Endothelial cell of umbilical vein (primary cell): ENCODE data around the gene HCFC1R1. TPM values are rescaled to one million over a fixed set of nuclear protein-coding genes. Genes with fewer than 3 reads are reported as not detected.

Source experiments
- BruUV-seq: library from RNA; stranded (reverse); fragments of 400-500 nt; replicated peaks from 2 replicates; lab custom pipeline; 2021; lab: Mats Ljungman, UMichigan
- CTCF ChIA-PET: fragments of 300-600, 350-600 bp; sonication (Branson Sonifier 250); formaldehyde crosslinking; loops from one replicate; lab custom pipeline; 2021; ENCODE audit warnings: antibody characterized with exemption, inconsistent platforms; lab: Charles Lee
- POLR2A ChIA-PET: fragments of 300-600, 350-600 bp; sonication (Branson Sonifier 250); formaldehyde crosslinking; loops from one replicate; lab custom pipeline; 2021; ENCODE audit warnings: antibody characterized with exemption, inconsistent platforms; lab: Charles Lee
- DNase-seq: peaks from one replicate; pipeline ENCODE4 v3.0.0-alpha.2; 2011; ENCODE audit warnings: low read depth, low spot score
- FAIRE-seq: peaks from 2 replicates; lab custom pipeline; 2011; peaks lifted over from hg19 to GRCh38; lab: Jason Lieb, UNC
- H2AFZ ChIP-seq: 2 replicates; pipeline ENCODE4 v1.6.0; 2012; ENCODE audit warnings: low read depth, low read length, control low read depth, inconsistent platforms
- H3K27ac ChIP-seq: 2 replicates; pipeline ENCODE4 v1.5.1; 2011; ENCODE audit warnings: low read depth, mild to moderate bottlenecking, control low read depth, low read length, moderate library complexity; ENCODE audit not compliant: insufficient read depth
- H3K27me3 ChIP-seq, 2 experiments: 2 replicates each; pipeline versions ENCODE4 v1.6.0 to v1.6.1; 2011; ENCODE audit warnings: low read length in 2 of 2, mixed read lengths in 1 of 2; ENCODE audit not compliant: control insufficient read depth in 2 of 2, insufficient read depth in 2 of 2
- H3K36me3 ChIP-seq, 2 experiments: 2 replicates in 1 of 2; 3 replicates in 1 of 2; pipeline ENCODE4 v1.5.1; 2011; ENCODE audit warnings: low read length in 2 of 2, mild to moderate bottlenecking in 1 of 2, moderate library complexity in 1 of 2; ENCODE audit not compliant: control insufficient read depth in 2 of 2, insufficient read depth in 2 of 2; ENCODE audit errors: extremely low read depth in 1 of 2
- H3K4me1 ChIP-seq: 3 replicates; pipeline ENCODE4 v1.5.1; 2011; ENCODE audit warnings: mild to moderate bottlenecking, low read length; ENCODE audit not compliant: control insufficient read depth, insufficient read depth; ENCODE audit errors: extremely low read depth
- H3K4me2 ChIP-seq: 2 replicates; pipeline ENCODE4 v1.6.1; 2011; ENCODE audit warnings: low read length, control low read depth, mixed read lengths; ENCODE audit not compliant: insufficient read depth
- H3K4me3 ChIP-seq, 3 experiments: fragments of 200-600 bp in 1 of 3; sonication (generic), shearing (Covaris generic) in 1 of 3; replicated peaks in 1 of 3; 2 replicates each; pipeline ENCODE4 v1.5.1; 2011 to 2016; ENCODE audit warnings: control low read depth in 3 of 3, low read length in 3 of 3, mild to moderate bottlenecking in 2 of 3, inconsistent platforms in 1 of 3, low read depth in 1 of 3, moderate library complexity in 1 of 3; ENCODE audit not compliant: insufficient read depth in 1 of 3
- H3K79me2 ChIP-seq: 2 replicates; pipeline ENCODE4 v1.6.0; 2012; ENCODE audit warnings: low read length, inconsistent platforms; ENCODE audit not compliant: control insufficient read depth, insufficient read depth
- H3K9ac ChIP-seq: replicated peaks from 2 replicates; pipeline ENCODE3; 2011; ENCODE audit warnings: low read length, control low read depth; ENCODE audit not compliant: insufficient read depth; ENCODE audit errors: extremely low read depth
- H3K9me1 ChIP-seq: replicated peaks from 3 replicates; pipeline ENCODE4 v1.6.0; 2011; ENCODE audit warnings: mild to moderate bottlenecking, low read length; ENCODE audit not compliant: control insufficient read depth, insufficient read depth; ENCODE audit errors: extremely low read depth
- H3K9me3 ChIP-seq: replicated peaks from 2 replicates; pipeline ENCODE4 v1.5.1; 2012; ENCODE audit warnings: low read length, inconsistent platforms; ENCODE audit not compliant: control insufficient read depth, insufficient read depth
- H4K20me1 ChIP-seq: replicated peaks from 2 replicates; pipeline ENCODE3; 2011; ENCODE audit warnings: mild to moderate bottlenecking, low read length; ENCODE audit not compliant: control insufficient read depth, insufficient read depth; ENCODE audit errors: extremely low read depth
- EZH2 ChIP-seq: IDR thresholded peaks from 2 replicates; pipeline ENCODE4 v1.6.1; 2012; ENCODE audit warnings: borderline replicate concordance, low read depth, mild to moderate bottlenecking, moderate library complexity, low read length, inconsistent platforms; ENCODE audit not compliant: severe bottlenecking
- FOS ChIP-seq: IDR thresholded peaks from 2 replicates; pipeline ENCODE4 v1.6.1; 2011; ENCODE audit warnings: mild to moderate bottlenecking, low read length, moderate library complexity, borderline replicate concordance; ENCODE audit not compliant: insufficient read depth
- GATA2 ChIP-seq: IDR thresholded peaks from 2 replicates; pipeline ENCODE4 v1.7.0; 2011; ENCODE audit warnings: low read depth, mild to moderate bottlenecking, moderate library complexity, mixed read lengths, low read length; ENCODE audit not compliant: insufficient read length, insufficient read depth
- JUN ChIP-seq: IDR thresholded peaks from 2 replicates; pipeline ENCODE4 v1.6.1; 2011; ENCODE audit warnings: borderline replicate concordance, low read depth; ENCODE audit not compliant: insufficient read length, insufficient read depth
- MYC ChIP-seq: IDR thresholded peaks from one replicate; pipeline ENCODE4 v1.6.1; 2011; ENCODE audit warnings: mild to moderate bottlenecking, low read depth, low read length
- POLR2A ChIP-seq: IDR thresholded peaks from 2 replicates; pipeline ENCODE4 v1.6.1; 2012; ENCODE audit warnings: low read depth, mild to moderate bottlenecking, control low read depth, low read length
- POLR2AphosphoS5 ChIP-seq: IDR thresholded peaks from 2 replicates; pipeline ENCODE4 v1.6.1; 2012; ENCODE audit warnings: low read depth, mild to moderate bottlenecking, control low read depth, low read length, moderate library complexity; ENCODE audit not compliant: insufficient read depth
- dilution Hi-C: fragments of 300-500 bp; cut with MboI; formaldehyde crosslinking; loops from one replicate; pipeline ENCODE4 v1.15.0; 2019; ENCODE audit warnings: low sequenced_read_pairs; ENCODE audit not compliant: extremely low pct_ligation_motif_present
- intact Hi-C: fragments of 100-400 bp; cut with micrococcal nuclease; formaldehyde crosslinking; loops from one replicate; pipeline ENCODE4 v1.10.0; 2022
- polyA plus RNA-seq, 4 experiments: library from polyadenylated mRNA; depleted of rRNA in 3 of 4; stranded (reverse) in 3 of 4; unstranded in 1 of 4; fragments of >200 nt; gene quantifications; 2 replicates each; pipeline versions ENCODE4 v1.2.1 to v1.2.3, GENCODE V29; 2011 to 2012; ENCODE audit warnings: missing spikeins in 1 of 4
- total RNA-seq: library from RNA; stranded (reverse); gene quantifications from 2 replicates; pipeline ENCODE4 v1.2.3, GENCODE V29; 2021
- TF ChIP-seq, protein P1 (sequence below): IDR thresholded peaks from 2 replicates; pipeline ENCODE4 v1.6.1; 2011; ENCODE audit not compliant: insufficient read depth, insufficient read length
- TF ChIP-seq, protein P2 (sequence below), 2 donors: IDR thresholded peaks; 1 replicate in 1 of 2; 2 replicates in 1 of 2; pipeline ENCODE4 v1.5.1; 2011; ENCODE audit warnings: low read length in 2 of 2, mild to moderate bottlenecking in 2 of 2, moderate library complexity in 2 of 2, control low read depth in 1 of 2, inconsistent platforms in 1 of 2, low read depth in 1 of 2; ENCODE audit not compliant: insufficient read depth in 1 of 2; ENCODE audit errors: extremely low read depth in 1 of 2

The HCFC1R1 gene
- total and polyA plus RNA-seq, 2 donors (not counting 3 experiments of a cell fraction or from before 2014, with no cell fraction given), result 28.7 to 49.3 TPM

DNA sequence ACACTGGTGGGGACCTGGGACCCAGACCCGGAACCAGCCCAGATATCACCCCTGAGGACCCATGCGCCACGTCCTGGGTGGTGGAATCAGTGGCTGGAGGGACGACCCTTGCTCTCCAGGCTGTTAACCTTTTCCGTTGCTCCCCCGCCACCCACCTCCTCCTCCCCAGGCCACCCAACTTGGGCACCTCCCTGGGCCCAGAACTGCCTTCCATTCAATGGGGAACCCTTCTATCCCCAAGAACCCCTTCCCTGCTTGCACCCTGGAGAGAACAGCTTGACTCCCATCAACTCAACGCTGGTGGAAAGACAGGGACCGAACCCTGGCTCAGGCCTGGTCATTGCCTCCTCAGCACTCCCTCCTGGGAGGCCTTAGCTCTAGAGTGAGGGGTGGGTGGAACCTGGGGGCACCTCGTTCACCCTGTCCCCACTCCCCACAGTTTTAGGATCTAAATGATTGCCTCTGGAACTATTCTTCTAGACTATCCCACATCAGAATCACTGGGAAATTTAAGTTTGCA, 36.0 kb upstream of the HCFC1R1 start:
- no peak overlapping the region for H3K4me3 ChIP-seq

More for the DNA sequence above, 36.0 kb upstream of the HCFC1R1 start:
- no peak for TF ChIP-seq FOS
- no peak for TF ChIP-seq POLR2AphosphoS5
- TF ChIP-seq, protein P1, sequence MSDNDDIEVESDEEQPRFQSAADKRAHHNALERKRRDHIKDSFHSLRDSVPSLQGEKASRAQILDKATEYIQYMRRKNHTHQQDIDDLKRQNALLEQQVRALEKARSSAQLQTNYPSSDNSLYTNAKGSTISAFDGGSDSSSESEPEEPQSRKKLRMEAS, result no peak
- TF ChIP-seq POLR2A, result no peak
- TF ChIP-seq EZH2, result no peak
- no peak for TF ChIP-seq MYC
- no peak for TF ChIP-seq JUN
- TF ChIP-seq, protein P2, sequence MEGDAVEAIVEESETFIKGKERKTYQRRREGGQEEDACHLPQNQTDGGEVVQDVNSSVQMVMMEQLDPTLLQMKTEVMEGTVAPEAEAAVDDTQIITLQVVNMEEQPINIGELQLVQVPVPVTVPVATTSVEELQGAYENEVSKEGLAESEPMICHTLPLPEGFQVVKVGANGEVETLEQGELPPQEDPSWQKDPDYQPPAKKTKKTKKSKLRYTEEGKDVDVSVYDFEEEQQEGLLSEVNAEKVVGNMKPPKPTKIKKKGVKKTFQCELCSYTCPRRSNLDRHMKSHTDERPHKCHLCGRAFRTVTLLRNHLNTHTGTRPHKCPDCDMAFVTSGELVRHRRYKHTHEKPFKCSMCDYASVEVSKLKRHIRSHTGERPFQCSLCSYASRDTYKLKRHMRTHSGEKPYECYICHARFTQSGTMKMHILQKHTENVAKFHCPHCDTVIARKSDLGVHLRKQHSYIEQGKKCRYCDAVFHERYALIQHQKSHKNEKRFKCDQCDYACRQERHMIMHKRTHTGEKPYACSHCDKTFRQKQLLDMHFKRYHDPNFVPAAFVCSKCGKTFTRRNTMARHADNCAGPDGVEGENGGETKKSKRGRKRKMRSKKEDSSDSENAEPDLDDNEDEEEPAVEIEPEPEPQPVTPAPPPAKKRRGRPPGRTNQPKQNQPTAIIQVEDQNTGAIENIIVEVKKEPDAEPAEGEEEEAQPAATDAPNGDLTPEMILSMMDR (IDR thresholded peaks at IDR 0.05; ENCODE audit: extremely low read depth in 1 of 2, insufficient read depth in 1 of 2, low read depth in 1 of 2, low read length in 2 of 2), result no peak
- no peak for TF ChIP-seq GATA2
- no peaks in the 10 kb centered on the region for H3K9me1 ChIP-seq
- CTCF ChIA-PET, result interaction anchor here (0.7 to 2.9 kb wide), 31 partner anchors 16 to 112 kb away, joined by 3 to 113 read pairs (median 7); partner anchors contain the start of genes TNFRSF12A, ZNF205, ZNF213 and ZSCAN10
- H3K9ac ChIP-seq, result peak overlapping the region; percentile 42
- BruUV-seq, result TSS peak; percentile 54
- H3K79me2 ChIP-seq, result no peaks in the 10 kb centered on the region
- dilution Hi-C loops, result no loop called here
- peaks cover 11% of the 10 kb centered on the region for H3K4me1 ChIP-seq
- no peaks in the 10 kb centered on the region for H3K27me3 ChIP-seq
- POLR2A ChIA-PET, result interaction anchor here (2.1 kb wide), 1 partner anchor 70 kb away, joined by 5 read pairs; no protein-coding TSS in a partner anchor
- no peaks in the 10 kb centered on the region for H4K20me1 ChIP-seq
- peak overlapping the region; percentile 48 for H2AFZ ChIP-seq
- H3K4me2 ChIP-seq, result peak overlapping the region; percentile 15
- H3K9me3 ChIP-seq, result no peaks in the 10 kb centered on the region
- H3K27ac ChIP-seq, result peak overlapping the region; percentile 58
- intact Hi-C loops, result loop anchor here (1.0 to 2.0 kb wide), 7 partner anchors 28 to 70 kb away; no protein-coding TSS in a partner anchor
- no peaks in the 10 kb centered on the region for H3K36me3 ChIP-seq
- FAIRE-seq, result no peak
- no peak for DNase-seq
